GM12891 (cell line): ENCODE measurements around the gene RHBDD1. TPM values are rescaled to one million over a fixed set of nuclear protein-coding genes. Genes with fewer than 3 reads are reported as not detected.

Experiments used
- DNase-seq: peaks from one replicate; pipeline ENCODE4 v3.0.0; 2011; ENCODE audit warnings: low spot score; ENCODE audit not compliant: insufficient read length
- FAIRE-seq: peaks from 2 replicates; lab custom pipeline; 2011; peaks lifted over from hg19 to GRCh38; lab: Jason Lieb, UNC
- PAX5 ChIP-seq: IDR thresholded peaks from 2 replicates; pipeline ENCODE4 v1.6.1; 2011; ENCODE audit warnings: low read length, moderate library complexity, mild to moderate bottlenecking; ENCODE audit not compliant: insufficient read depth, severe bottlenecking
- POLR2A ChIP-seq: IDR thresholded peaks from 2 replicates; pipeline ENCODE4 v1.6.1; 2011; ENCODE audit warnings: low read depth, low read length, control low read depth
- POLR2AphosphoS5 ChIP-seq: IDR thresholded peaks from 2 replicates; pipeline ENCODE4 v1.6.1; 2011; ENCODE audit warnings: low read depth, low read length, control low read depth
- POU2F2 ChIP-seq: IDR thresholded peaks from 2 replicates; pipeline ENCODE4 v1.6.1; 2011; ENCODE audit warnings: low read depth, mild to moderate bottlenecking, control low read depth, low read length, moderate library complexity
- SPI1 ChIP-seq: IDR thresholded peaks from 2 replicates; pipeline ENCODE4 v1.6.1; 2011; ENCODE audit warnings: low read depth, low read length, control low read depth
- TAF1 ChIP-seq: IDR thresholded peaks from 2 replicates; pipeline ENCODE4 v1.6.1; 2011; ENCODE audit warnings: low read depth, low read length, control low read depth
- polyA plus RNA-seq: library from polyadenylated mRNA; unstranded; fragments of >200 nt; gene quantifications from one replicate; pipeline ENCODE4 v1.2.1, GENCODE V29; 2012; ENCODE audit warnings: low read depth, missing spikeins, inconsistent platforms; ENCODE audit not compliant: missing spikeins

RHBDD1 gene, protein sequence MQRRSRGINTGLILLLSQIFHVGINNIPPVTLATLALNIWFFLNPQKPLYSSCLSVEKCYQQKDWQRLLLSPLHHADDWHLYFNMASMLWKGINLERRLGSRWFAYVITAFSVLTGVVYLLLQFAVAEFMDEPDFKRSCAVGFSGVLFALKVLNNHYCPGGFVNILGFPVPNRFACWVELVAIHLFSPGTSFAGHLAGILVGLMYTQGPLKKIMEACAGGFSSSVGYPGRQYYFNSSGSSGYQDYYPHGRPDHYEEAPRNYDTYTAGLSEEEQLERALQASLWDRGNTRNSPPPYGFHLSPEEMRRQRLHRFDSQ
- polyA plus RNA-seq = 10.2 TPM

DNA sequence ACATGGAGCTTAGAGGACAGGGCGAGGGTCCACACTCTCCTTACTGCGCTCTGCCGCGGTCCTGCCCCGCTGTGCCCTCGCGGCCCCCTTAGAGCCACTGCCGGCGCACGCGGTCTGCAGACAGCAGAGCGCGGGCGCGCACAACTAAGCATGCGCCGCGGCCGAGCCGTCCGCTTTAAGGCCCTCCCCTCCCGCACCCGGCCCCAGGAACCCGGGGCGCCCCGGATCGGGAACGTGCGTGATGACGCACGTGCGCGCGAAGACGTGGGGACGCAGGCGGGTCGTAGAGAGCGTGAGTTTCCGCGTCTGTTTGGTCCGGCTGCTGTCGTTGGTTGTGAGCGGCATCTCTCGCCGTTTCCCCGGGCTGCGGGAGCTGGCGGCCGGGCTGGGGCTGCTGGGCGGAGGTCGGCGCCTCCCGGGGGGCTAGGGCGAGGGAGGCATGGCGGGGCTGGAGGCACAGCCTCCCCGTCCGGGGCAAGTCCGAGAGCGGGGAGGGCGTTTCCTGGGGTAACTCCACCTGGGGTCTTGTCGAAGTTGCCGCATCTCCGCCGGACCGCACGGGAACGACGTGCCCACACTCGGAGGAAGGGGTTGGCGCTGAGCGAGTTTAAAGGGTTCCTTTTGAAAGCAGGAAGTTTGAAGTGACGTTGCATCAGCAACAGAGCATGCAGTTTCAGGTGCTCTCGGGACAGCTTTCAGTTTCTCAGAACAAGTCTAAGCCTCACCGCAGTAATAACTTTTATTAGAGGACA, at the start of gene RHBDD1:
Gene RHBDD1 (plus strand): TSS at position 259 of the 752 bp plus-strand sequence. CDS start 28,640 bp downstream, outside the sequence.
- DNase-seq (peak; percentile 84), FAIRE-seq (peak; percentile 100)
- TF ChIP-seq POLR2AphosphoS5 (peak; percentile 90), SPI1 (no peak), POU2F2 (peak; percentile 19; the same call in 1 of the 2 replicates), POLR2A (peak; percentile 85), TAF1 (peak; percentile 79), PAX5 (peak; percentile 77)

DNA sequence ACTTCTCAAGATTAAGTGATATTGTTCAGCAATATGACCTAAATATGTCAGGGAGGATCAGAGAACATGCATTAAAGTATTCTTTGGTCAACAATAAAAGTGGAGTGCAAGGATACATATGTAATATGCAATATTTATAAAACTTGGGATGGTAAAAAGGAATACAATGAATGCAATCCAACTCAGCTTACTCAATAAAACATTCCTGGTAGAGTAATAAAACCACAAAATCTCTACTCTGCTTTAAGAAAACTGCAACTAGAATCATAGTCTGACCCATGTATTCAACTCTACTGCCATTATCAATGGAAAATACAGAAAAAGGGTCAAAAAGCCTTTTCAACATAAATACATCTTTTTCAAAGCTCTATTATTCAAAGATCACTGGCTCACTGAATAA, 47.8 kb upstream of the RHBDD1 start:
- FAIRE-seq (no peak), DNase-seq (no peak)

GRCh38 chr2:226788881-226789490, 46.9 kb upstream of the RHBDD1 start:
- DNase-seq = no peak
- TF ChIP-seq POU2F2 = no peak
- TF ChIP-seq TAF1 = no peak
- TF ChIP-seq PAX5 = no peak
- no peak for TF ChIP-seq POLR2AphosphoS5
- TF ChIP-seq SPI1 = no peak
- TF ChIP-seq POLR2A = no peak
- no peak for FAIRE-seq

More for the DNA sequence above, 47.8 kb upstream of the RHBDD1 start:
- TF ChIP-seq PAX5 (no peak), POU2F2 (no peak), POLR2AphosphoS5 (no peak), TAF1 (no peak), POLR2A (no peak), SPI1 (no peak)

DNA sequence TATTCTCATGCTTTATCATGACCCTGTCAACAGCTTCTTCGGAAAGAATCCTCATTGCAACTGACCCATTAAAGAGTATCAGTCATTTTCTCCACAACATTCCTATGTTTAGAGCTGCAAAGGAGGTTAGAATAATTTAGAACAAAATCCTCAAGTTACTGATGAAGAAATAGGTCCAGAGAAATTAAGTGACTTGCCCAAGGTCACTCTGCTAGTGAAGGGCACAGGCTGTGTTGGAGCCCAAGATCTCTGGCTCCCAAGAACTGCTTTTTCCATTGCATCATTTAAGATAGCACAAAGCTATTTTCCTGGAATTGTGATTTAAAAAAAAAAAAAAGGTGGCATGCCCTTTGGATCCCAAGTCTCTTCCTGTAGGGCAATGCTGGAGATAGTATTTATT, 45.8 kb upstream of the RHBDD1 start:
- TF ChIP-seq POU2F2 (no peak), PAX5 (no peak), POLR2AphosphoS5 (no peak), SPI1 (no peak), POLR2A (no peak), TAF1 (no peak)
- FAIRE-seq (no peak), DNase-seq (no peak)

GRCh38 chr2:226790431-226790830, 45.4 kb upstream of the RHBDD1 start:
- FAIRE-seq (no peak), DNase-seq (no peak)
- no peak for TF ChIP-seq POU2F2
- TF ChIP-seq TAF1 = no peak
- no peak for TF ChIP-seq POLR2A
- no peak for TF ChIP-seq POLR2AphosphoS5
- no peak for TF ChIP-seq SPI1
- no peak for TF ChIP-seq PAX5

- TF ChIP-seq POLR2AphosphoS5 (no peak), SPI1 (no peak), POU2F2 (no peak), PAX5 (no peak), TAF1 (no peak), POLR2A (no peak)
- FAIRE-seq = no peak
- no peak for DNase-seq
Measured at GRCh38 chr2:226791056-226791486, 44.8 kb upstream of the RHBDD1 start.

- DNase-seq = peak; percentile 99
- TF ChIP-seq TAF1 = no peak
- TF ChIP-seq POLR2A = no peak
- no peak for TF ChIP-seq PAX5
- no peak for TF ChIP-seq POLR2AphosphoS5
- no peak for TF ChIP-seq SPI1
- TF ChIP-seq POU2F2 = no peak
- FAIRE-seq = peak; percentile 82
Measured at GRCh38 chr2:226791487-226792081, 44.3 kb upstream of the RHBDD1 start.

- FAIRE-seq (no peak), DNase-seq (no peak)
- TF ChIP-seq POLR2A (no peak), SPI1 (no peak), PAX5 (no peak), POU2F2 (no peak), POLR2AphosphoS5 (no peak), TAF1 (no peak)
Measured at GRCh38 chr2:226792155-226792881, 43.5 kb upstream of the RHBDD1 start.

DNA sequence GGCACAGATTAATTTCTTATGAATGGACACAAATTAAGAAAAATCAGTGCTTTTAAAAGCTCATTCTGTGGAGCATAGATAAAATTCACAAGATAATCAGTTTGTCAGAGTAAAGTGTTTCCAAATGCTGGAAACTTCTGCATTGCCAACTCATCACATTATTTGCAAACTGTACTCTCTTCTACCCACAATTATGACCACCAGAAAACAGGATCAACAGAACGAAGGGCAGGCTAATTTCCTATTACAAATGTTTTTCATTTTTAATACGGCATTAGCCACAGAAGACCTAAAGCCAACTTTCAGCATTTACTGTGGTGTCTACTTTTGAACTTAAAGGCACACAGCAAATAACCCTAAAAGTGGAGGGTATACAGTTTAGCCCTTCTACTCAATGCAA, 42.2 kb upstream of the RHBDD1 start:
- DNase-seq = no peak
- TF ChIP-seq POU2F2 (no peak), PAX5 (no peak), SPI1 (no peak), TAF1 (no peak), POLR2AphosphoS5 (no peak), POLR2A (no peak)
- FAIRE-seq = no peak
